Measurements from ENCODE around the gene SNTG2. TPM values are rescaled to one million over a fixed set of nuclear protein-coding genes. Genes with fewer than 3 reads are reported as not detected.

SNTG2 gene
- polyA plus RNA-seq, 3 donors, result not detected

GRCh38 chr2:954687-955000 lies 4.0 kb downstream of the SNTG2 start:
- DNase-seq, result no peak
- Histone ChIP-seq H2AFZ (ENCODE audit: insufficient read depth, low read depth, low read length, poor library complexity, severe bottlenecking) (no peak overlapping the region), H3K36me3 (replicated peaks in 1 of 2; ENCODE audit: control insufficient read depth in 1 of 2, insufficient read depth in 2 of 2, low read length in 2 of 2) (no peaks in the 10 kb centered on the region), H3K9me3 (replicated peaks in 1 of 2; ENCODE audit: control insufficient read depth in 1 of 2, insufficient read depth in 1 of 2, low read length in 2 of 2) (no peaks in the 10 kb centered on the region), H3K79me2 (ENCODE audit: insufficient read depth, low read length) (no peaks in the 10 kb centered on the region), H3K4me1 (ENCODE audit: control insufficient read depth in 1 of 2, insufficient read depth in 2 of 2, low read length in 2 of 2) (no peaks in the 10 kb centered on the region), H3K4me2 (replicated peaks; ENCODE audit: extremely low read depth, low read length, poor library complexity, severe bottlenecking) (no peak overlapping the region), H3K9ac (ENCODE audit: insufficient read depth, low read length, poor library complexity, severe bottlenecking) (no peak overlapping the region), H3K4me3 (replicated peaks in 1 of 3; ENCODE audit: low read depth in 2 of 3, low read length in 3 of 3) (no peak overlapping the region), H4K20me1 (ENCODE audit: insufficient read depth, low read length) (no peaks in the 10 kb centered on the region), H3K27me3 (ENCODE audit: control insufficient read depth in 2 of 2, insufficient read depth in 2 of 2, low read length in 2 of 2) (peaks cover 22 to 32% of the 10 kb centered on the region in 2 donors), H3K27ac (ENCODE audit: low read depth in 1 of 2, low read length in 2 of 2) (no peak overlapping the region)
- no CpG with 5 or more reads among the region's 1 CpG for WGBS (ENCODE audit: insufficient coverage)
- Mint-ChIP-seq H3K36me3 (peaks cover 0 to 1% of the 10 kb centered on the region in 2 donors), H3K4me3 (no peak overlapping the region), H3K27ac (no peak overlapping the region), H3K27me3 (ENCODE audit: low read depth in 3 of 3) (peaks cover 30 to 36% (median 35%) of the 10 kb centered on the region in 3 donors), H3K4me1 (no peaks in the 10 kb centered on the region), H3K9me3 (peaks cover 0 to 6% (median 0%) of the 10 kb centered on the region in 7 donors)
- no peak for TF ChIP-seq CTCF (IDR thresholded peaks at IDR 0.05)
- intact Hi-C loops (cut with micrococcal nuclease), result no loop called here

- H4K20me1 ChIP-seq (ENCODE audit: insufficient read depth, low read length), result no peaks in the 10 kb centered on the region
- H3K4me2 ChIP-seq (replicated peaks; ENCODE audit: extremely low read depth, low read length, poor library complexity, severe bottlenecking), result no peak overlapping the region
- no peaks in the 10 kb centered on the region for H3K36me3 ChIP-seq (replicated peaks in 1 of 2; ENCODE audit: control insufficient read depth in 1 of 2, insufficient read depth in 2 of 2, low read length in 2 of 2)
- peaks cover 24 to 29% (median 26%) of the 10 kb centered on the region in 3 donors for H3K27me3 Mint-ChIP-seq (ENCODE audit: low read depth in 3 of 3)
- H3K27ac Mint-ChIP-seq, result no peak overlapping the region
- H3K79me2 ChIP-seq (ENCODE audit: insufficient read depth, low read length), result no peaks in the 10 kb centered on the region
- WGBS (ENCODE audit: insufficient coverage), result 91% methylated on average over 21 of the region's 33 CpGs
- H3K27ac ChIP-seq (ENCODE audit: low read depth in 1 of 2, low read length in 2 of 2), result no peak overlapping the region
- no peak overlapping the region for H3K4me3 Mint-ChIP-seq
- H3K36me3 Mint-ChIP-seq, result peaks cover 0 to 1% of the 10 kb centered on the region in 2 donors
- no peak for TF ChIP-seq CTCF (IDR thresholded peaks at IDR 0.05)
- H2AFZ ChIP-seq (ENCODE audit: insufficient read depth, low read depth, low read length, poor library complexity, severe bottlenecking), result no peak overlapping the region
- DNase-seq, result no peak
- H3K9me3 ChIP-seq (replicated peaks in 1 of 2; ENCODE audit: control insufficient read depth in 1 of 2, insufficient read depth in 1 of 2, low read length in 2 of 2), result no peaks in the 10 kb centered on the region
- H3K27me3 ChIP-seq (ENCODE audit: control insufficient read depth in 2 of 2, insufficient read depth in 2 of 2, low read length in 2 of 2), result peaks cover 16 to 24% of the 10 kb centered on the region in 2 donors
- H3K9ac ChIP-seq (ENCODE audit: insufficient read depth, low read length, poor library complexity, severe bottlenecking), result no peak overlapping the region
- H3K4me1 Mint-ChIP-seq, result no peaks in the 10 kb centered on the region
- H3K4me3 ChIP-seq (replicated peaks in 1 of 3; ENCODE audit: low read depth in 2 of 3, low read length in 3 of 3), result no peak overlapping the region
- peaks cover 0 to 5% (median 0%) of the 10 kb centered on the region in 7 donors for H3K9me3 Mint-ChIP-seq
- no peaks in the 10 kb centered on the region for H3K4me1 ChIP-seq (ENCODE audit: control insufficient read depth in 1 of 2, insufficient read depth in 2 of 2, low read length in 2 of 2)
- intact Hi-C loops (cut with micrococcal nuclease), result no loop called here
Observed at GRCh38 chr2:955829-956731, 5.4 kb downstream of the SNTG2 start.

Data from CD14-positive monocyte (primary cell).